ENCODE results near the gene PTCH1. TPM values are rescaled to one million over a fixed set of nuclear protein-coding genes. Genes with fewer than 3 reads are reported as not detected.

PTCH1 gene
- polyA plus RNA-seq, 1 of the 3 experiments (the other 2 are of a cell fraction), result 3.3 TPM

DNA sequence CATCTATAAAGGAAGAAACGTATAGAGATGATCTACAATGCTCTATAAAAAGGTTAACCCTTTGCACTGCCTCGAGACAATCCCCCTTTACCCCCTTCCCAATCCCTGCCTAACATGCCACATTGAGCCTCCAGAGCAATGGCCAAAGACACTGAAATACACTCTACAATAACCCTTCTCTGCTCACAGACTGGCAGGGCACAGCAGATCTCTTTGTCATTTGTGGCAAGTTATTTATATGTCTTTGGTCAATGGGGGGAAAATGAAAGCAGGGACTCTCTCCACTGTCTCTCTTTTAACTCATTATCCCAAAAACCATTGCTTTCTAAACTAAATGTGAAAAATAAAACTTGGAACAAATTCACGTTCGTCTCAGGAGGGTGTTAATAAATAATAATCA lies 51.7 kb downstream of the PTCH1 start (continued):
- TF ChIP-seq CHD2 (IDR thresholded peaks at IDR 0.05; ENCODE audit: low read length, partially characterized antibody) (no peak), SMC3 (IDR thresholded peaks at IDR 0.05; ENCODE audit: low read depth, low read length) (no peak), POLR2AphosphoS5 (IDR thresholded peaks at IDR 0.05; ENCODE audit: low read depth, low read length) (no peak), TCF12 (IDR thresholded peaks at IDR 0.05) (no peak), SIN3A (IDR thresholded peaks at IDR 0.05; ENCODE audit: borderline replicate concordance, low read depth, low read length) (no peak), EP300 (IDR thresholded peaks at IDR 0.05; ENCODE audit: borderline replicate concordance in 1 of 2, low read depth in 1 of 2, low read length in 1 of 2) (no peak), MEF2A (IDR thresholded peaks at IDR 0.05; ENCODE audit: borderline replicate concordance, low read depth) (no peak), EZH2phosphoT487 (IDR thresholded peaks at IDR 0.05; ENCODE audit: borderline replicate concordance, low read depth) (no peak), RCOR1 (IDR thresholded peaks at IDR 0.05; ENCODE audit: low read length) (no peak), NFIC (IDR thresholded peaks at IDR 0.05; ENCODE audit: borderline replicate concordance) (no peak), GABPA (IDR thresholded peaks at IDR 0.05; ENCODE audit: low read depth) (no peak)
- TF ChIP-seq, protein P1, sequence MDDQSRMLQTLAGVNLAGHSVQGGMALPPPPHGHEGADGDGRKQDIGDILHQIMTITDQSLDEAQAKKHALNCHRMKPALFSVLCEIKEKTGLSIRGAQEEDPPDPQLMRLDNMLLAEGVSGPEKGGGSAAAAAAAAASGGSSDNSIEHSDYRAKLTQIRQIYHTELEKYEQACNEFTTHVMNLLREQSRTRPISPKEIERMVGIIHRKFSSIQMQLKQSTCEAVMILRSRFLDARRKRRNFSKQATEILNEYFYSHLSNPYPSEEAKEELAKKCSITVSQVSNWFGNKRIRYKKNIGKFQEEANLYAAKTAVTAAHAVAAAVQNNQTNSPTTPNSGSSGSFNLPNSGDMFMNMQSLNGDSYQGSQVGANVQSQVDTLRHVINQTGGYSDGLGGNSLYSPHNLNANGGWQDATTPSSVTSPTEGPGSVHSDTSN (IDR thresholded peaks at IDR 0.05), result no peak
- TF ChIP-seq, protein P2, sequence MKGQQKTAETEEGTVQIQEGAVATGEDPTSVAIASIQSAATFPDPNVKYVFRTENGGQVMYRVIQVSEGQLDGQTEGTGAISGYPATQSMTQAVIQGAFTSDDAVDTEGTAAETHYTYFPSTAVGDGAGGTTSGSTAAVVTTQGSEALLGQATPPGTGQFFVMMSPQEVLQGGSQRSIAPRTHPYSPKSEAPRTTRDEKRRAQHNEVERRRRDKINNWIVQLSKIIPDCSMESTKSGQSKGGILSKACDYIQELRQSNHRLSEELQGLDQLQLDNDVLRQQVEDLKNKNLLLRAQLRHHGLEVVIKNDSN (IDR thresholded peaks at IDR 0.05; ENCODE audit: borderline replicate concordance, low read depth), result no peak

DNA sequence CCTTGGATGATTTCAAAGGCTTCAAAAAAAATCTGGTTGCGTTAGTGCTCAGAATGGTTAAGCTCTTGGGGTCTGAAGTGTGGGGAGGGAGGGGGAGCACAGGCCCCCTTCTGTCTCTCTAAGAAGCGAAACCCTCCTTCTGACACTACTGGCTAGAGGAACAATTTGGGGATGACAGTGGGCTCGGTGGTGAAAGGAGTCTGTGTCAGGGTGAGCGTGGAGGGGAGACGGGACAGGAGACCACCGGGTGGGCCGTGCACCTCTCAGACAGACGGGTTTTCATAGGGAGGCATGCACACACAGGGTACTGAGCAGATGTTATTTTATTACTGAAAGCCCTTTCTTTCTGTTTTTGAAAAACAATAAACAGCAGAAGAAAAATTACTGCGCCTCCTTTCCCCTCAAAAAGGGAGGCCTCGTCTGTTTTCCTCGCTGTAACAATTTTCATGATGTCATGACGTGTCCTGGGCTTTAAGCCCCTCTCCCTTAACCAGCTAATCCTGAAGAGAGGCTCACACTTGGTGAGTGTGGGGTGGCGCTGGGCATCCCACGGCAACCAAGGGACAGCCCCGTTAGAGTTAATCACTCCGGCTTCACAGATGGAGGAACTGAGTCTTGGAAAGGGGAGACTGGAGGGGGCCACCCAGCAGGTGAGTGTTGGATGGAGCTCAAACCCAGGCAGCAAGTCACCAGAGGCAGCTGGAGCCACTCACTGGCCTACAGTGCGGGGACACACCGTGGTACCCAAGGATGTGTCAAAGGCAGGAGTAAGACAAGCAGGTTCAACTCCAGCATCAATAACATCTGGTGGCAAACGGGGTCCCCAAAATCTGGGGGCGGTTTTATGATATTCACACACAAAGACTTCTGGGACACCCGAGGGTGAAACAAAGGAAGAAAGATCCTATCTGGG lies 53.4 kb downstream of the PTCH1 start:
- Histone ChIP-seq H3K9ac (no peak overlapping the region), H3F3A (replicated peaks; ENCODE audit: insufficient read depth) (peaks cover 7% of the 10 kb centered on the region), H3K9me2 (no peaks in the 10 kb centered on the region), H3K27ac (ENCODE audit: low read depth in 2 of 2, low read length in 1 of 2) (peak overlapping the region in 1 of 2 experiments; percentile 79; a peak in 2 of 4 replicates), H4K20me1 (ENCODE audit: insufficient read depth) (no peaks in the 10 kb centered on the region), H3K36me3 (replicated peaks in 1 of 2; ENCODE audit: control insufficient read depth in 1 of 2, insufficient read depth in 2 of 2, low read length in 1 of 2) (peaks cover 5 to 19% of the 10 kb centered on the region in 2 experiments), H3K9me3 (no peaks in the 10 kb centered on the region), H2AFZ (ENCODE audit: low read depth) (no peak overlapping the region; the same call in 1 of the 2 replicates), H3K79me2 (ENCODE audit: insufficient read depth) (no peaks in the 10 kb centered on the region), H3K4me1 (ENCODE audit: control insufficient read depth in 1 of 2, insufficient read depth in 2 of 2, low read depth in 1 of 2, low read length in 1 of 2) (peaks cover 11 to 54% of the 10 kb centered on the region in 2 experiments; a peak in 3 of 4 replicates), H3K4me2 (peak overlapping the region; percentile 78), H3K4me3 (ENCODE audit: low read depth in 2 of 2, low read length in 1 of 2) (peak overlapping the region in 1 of 2 experiments; percentile 23; a peak in 2 of 4 replicates), H3K27me3 (ENCODE audit: insufficient read depth) (no peaks in the 10 kb centered on the region)
- POLR2A ChIA-PET, result interaction anchor here (0.5 to 2.3 kb wide), 11 partner anchors 12 to 683 kb away, joined by 3 to 13 read pairs (median 5); partner anchors contain the start of genes ERCC6L2 and FANCC
- TF ChIP-seq FOSL2 (IDR thresholded peaks at IDR 0.05; ENCODE audit: borderline replicate concordance, low read depth), result no peak
- no peak for TF ChIP-seq EP300 (IDR thresholded peaks at IDR 0.05; ENCODE audit: borderline replicate concordance in 1 of 2, low read depth in 1 of 2, low read length in 1 of 2)
- TF ChIP-seq GABPA (IDR thresholded peaks at IDR 0.05; ENCODE audit: low read depth), result no peak
- TF ChIP-seq NRF1 (IDR thresholded peaks at IDR 0.05; ENCODE audit: low read depth, low read length), result no peak
- TF ChIP-seq, protein P3, sequence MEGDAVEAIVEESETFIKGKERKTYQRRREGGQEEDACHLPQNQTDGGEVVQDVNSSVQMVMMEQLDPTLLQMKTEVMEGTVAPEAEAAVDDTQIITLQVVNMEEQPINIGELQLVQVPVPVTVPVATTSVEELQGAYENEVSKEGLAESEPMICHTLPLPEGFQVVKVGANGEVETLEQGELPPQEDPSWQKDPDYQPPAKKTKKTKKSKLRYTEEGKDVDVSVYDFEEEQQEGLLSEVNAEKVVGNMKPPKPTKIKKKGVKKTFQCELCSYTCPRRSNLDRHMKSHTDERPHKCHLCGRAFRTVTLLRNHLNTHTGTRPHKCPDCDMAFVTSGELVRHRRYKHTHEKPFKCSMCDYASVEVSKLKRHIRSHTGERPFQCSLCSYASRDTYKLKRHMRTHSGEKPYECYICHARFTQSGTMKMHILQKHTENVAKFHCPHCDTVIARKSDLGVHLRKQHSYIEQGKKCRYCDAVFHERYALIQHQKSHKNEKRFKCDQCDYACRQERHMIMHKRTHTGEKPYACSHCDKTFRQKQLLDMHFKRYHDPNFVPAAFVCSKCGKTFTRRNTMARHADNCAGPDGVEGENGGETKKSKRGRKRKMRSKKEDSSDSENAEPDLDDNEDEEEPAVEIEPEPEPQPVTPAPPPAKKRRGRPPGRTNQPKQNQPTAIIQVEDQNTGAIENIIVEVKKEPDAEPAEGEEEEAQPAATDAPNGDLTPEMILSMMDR (IDR thresholded peaks at IDR 0.05), result no peak
- TF ChIP-seq RCOR1 (IDR thresholded peaks at IDR 0.05; ENCODE audit: low read length), result no peak
- TF ChIP-seq TEAD4 (IDR thresholded peaks at IDR 0.05; ENCODE audit: borderline replicate concordance, insufficient read depth), result no peak
- TF ChIP-seq ELF1 (IDR thresholded peaks at IDR 0.05), result no peak
- TF ChIP-seq JUND (IDR thresholded peaks at IDR 0.05), result no peak
- no peak for DNase-seq
- WGBS (ENCODE audit: low lambda C conversion rate), result 84% methylated on average over 21 of the region's 21 CpGs
- CTCF ChIA-PET, result interaction anchor here (1.8 kb wide), 1 partner anchor 11 kb away, joined by 4 read pairs; no protein-coding TSS in a partner anchor
